Body of pancreas (tissue), 4 donors: ENCODE data around the gene URM1. TPM values are rescaled to one million over a fixed set of nuclear protein-coding genes. Genes with fewer than 3 reads are reported as not detected.

ENCODE experiments used
- ATAC-seq: fragments of 150-250 bp; one replicate; pipeline ENCODE4 v1.9.1; 2016
- DNase-seq, 4 donors: peaks; one replicate each; pipeline ENCODE4 v3.0.0-alpha.2; 2019
- H3K27ac ChIP-seq, 4 donors: fragments of 200-600 bp; sonication (generic); 1 replicate in 3 of 4; 2 replicates in 1 of 4; pipeline versions ENCODE4 v1.5.1 to v1.6.1; 2016 to 2019; ENCODE audit warnings: mild to moderate bottlenecking in 1 of 4, mixed read lengths in 1 of 4, moderate library complexity in 1 of 4
- H3K27me3 ChIP-seq, 2 donors: fragments of 200-600 bp; sonication (generic); one replicate each; pipeline ENCODE4 v1.6.0; 2016; ENCODE audit warnings: mild to moderate bottlenecking in 1 of 2
- H3K36me3 ChIP-seq, 2 donors: fragments of 200-600 bp; sonication (generic); replicated peaks in 1 of 2; 2 replicates each; pipeline ENCODE4 v1.5.1; 2016; ENCODE audit warnings: low read depth in 2 of 2; ENCODE audit not compliant: insufficient read depth in 1 of 2
- H3K4me1 ChIP-seq: fragments of 200-600 bp; sonication (generic); one replicate; pipeline ENCODE4 v1.6.0; 2016
- H3K4me3 ChIP-seq, 2 donors: fragments of 200-600 bp; sonication (generic); 1 replicate in 1 of 2; 2 replicates in 1 of 2; pipeline ENCODE4 v1.5.1; 2016 to 2019
- H3K9me3 ChIP-seq, 3 donors: fragments of 200-600 bp; sonication (generic); 1 replicate in 2 of 3; 2 replicates in 1 of 3; pipeline ENCODE4 v1.5.1; 2016
- POLR2A ChIP-seq, 3 donors: fragments of 450-650 bp; IDR thresholded peaks; one replicate each; pipeline ENCODE4 v1.6.1; 2016; ENCODE audit warnings: antibody characterized with exemption in 3 of 3, mild to moderate bottlenecking in 2 of 3
- WGBS, 2 donors: methylation state at CpG; one replicate each; pipeline ENCODE4 v1.1.5; 2017; 5-methylcytosine and 5-hydroxymethylcytosine counted together
- intact Hi-C: fragments of 100-400 bp; cut with DNase I; formaldehyde crosslinking; loops from one replicate; pipeline ENCODE4 v1.15.1; 2023
- total RNA-seq, 2 donors: library from RNA; depleted of rRNA; stranded (reverse); fragments of >200 nt; gene quantifications; one replicate each; pipeline ENCODE4 v1.1.0, GENCODE V29; 2016
- TF ChIP-seq, protein P1 (sequence below), 7 experiments: fragments of 450-650 bp in 4 of 7; fragments of 200-600 bp in 3 of 7; sonication (generic) in 3 of 7; IDR thresholded peaks; one replicate each; pipeline ENCODE4 v1.5.1; 2016 to 2019; ENCODE audit warnings: antibody characterized with exemption in 7 of 7

The URM1 gene
- total RNA-seq, 2 donors from 2014 or later: 15.6 to 23.4 TPM

DNA sequence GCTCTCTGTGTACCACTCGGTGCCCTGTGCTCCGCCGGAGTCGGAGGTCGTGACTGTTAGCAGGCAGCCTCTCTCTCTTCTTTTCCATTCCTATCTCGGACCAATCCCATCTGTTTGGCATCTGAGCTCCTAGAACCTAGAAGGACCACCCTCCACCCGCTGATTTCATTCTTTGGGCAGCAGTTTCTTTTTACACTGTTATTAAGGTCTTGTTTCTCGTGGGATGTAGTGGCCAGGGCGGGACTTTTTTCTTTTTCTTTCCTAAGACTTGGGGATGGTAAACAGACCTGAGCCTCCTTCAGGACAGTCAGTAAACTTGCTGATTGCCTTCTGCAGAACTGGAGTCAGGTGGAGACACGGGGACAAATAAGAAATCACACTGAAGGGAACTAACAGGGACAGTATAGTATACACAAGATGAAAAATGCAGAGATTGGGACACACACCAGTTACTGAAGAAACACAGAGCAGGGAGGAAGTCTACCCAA lies 500 bp downstream of the URM1 start:
- intact Hi-C loops: no loop called here
- H3K27ac ChIP-seq: peak overlapping the region; percentile 79 to 96 (median 93)
- peak overlapping the region; percentile 77 to 88 for H3K4me3 ChIP-seq
- TF ChIP-seq POLR2A (IDR thresholded peaks at IDR 0.05): no peak
- TF ChIP-seq, protein P1, sequence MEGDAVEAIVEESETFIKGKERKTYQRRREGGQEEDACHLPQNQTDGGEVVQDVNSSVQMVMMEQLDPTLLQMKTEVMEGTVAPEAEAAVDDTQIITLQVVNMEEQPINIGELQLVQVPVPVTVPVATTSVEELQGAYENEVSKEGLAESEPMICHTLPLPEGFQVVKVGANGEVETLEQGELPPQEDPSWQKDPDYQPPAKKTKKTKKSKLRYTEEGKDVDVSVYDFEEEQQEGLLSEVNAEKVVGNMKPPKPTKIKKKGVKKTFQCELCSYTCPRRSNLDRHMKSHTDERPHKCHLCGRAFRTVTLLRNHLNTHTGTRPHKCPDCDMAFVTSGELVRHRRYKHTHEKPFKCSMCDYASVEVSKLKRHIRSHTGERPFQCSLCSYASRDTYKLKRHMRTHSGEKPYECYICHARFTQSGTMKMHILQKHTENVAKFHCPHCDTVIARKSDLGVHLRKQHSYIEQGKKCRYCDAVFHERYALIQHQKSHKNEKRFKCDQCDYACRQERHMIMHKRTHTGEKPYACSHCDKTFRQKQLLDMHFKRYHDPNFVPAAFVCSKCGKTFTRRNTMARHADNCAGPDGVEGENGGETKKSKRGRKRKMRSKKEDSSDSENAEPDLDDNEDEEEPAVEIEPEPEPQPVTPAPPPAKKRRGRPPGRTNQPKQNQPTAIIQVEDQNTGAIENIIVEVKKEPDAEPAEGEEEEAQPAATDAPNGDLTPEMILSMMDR (IDR thresholded peaks at IDR 0.05): no peak
- H3K4me1 ChIP-seq: peaks cover 20% of the 10 kb centered on the region
- H3K9me3 ChIP-seq: no peaks in the 10 kb centered on the region
- ATAC-seq (no peak), DNase-seq (no peak)
- H3K36me3 ChIP-seq: no peaks in the 10 kb centered on the region
- H3K27me3 ChIP-seq: no peaks in the 10 kb centered on the region
- 0% methylated on average over 10 of the region's 10 CpGs for WGBS, 2 donors

DNA sequence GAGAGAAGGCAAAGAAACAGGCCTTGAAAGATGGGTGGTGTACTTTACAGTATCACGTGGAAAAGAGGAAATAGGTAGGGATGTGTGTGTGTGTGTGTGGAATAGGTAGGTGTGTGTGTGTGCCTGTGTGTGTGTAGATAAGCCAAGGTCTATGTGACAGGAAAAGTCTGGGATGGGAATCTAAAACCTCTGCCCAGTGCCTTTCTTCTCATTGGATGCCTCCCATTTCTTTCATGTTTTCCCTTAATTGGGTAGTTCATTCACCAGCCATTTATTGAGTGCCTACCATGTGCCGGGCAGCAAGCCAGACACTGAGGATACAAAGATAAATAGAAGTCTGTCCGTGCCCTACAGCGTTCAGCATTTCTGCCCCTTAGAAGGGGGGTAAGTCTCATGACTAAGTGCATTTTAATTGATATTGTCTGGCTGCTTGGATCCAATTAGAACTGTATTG lies 1.0 kb downstream of the URM1 start:
- TF ChIP-seq, protein P1 (IDR thresholded peaks at IDR 0.05): no peak
- no peak for TF ChIP-seq POLR2A (IDR thresholded peaks at IDR 0.05)
- H3K27me3 ChIP-seq: no peaks in the 10 kb centered on the region
- peaks cover 20% of the 10 kb centered on the region for H3K4me1 ChIP-seq
- 16 to 30% methylated on average over 4 of the region's 4 CpGs for WGBS, 2 donors
- no peaks in the 10 kb centered on the region for H3K9me3 ChIP-seq
- H3K36me3 ChIP-seq: no peaks in the 10 kb centered on the region
- ATAC-seq: no peak
- H3K4me3 ChIP-seq: peak overlapping the region in 1 of 2 donors; percentile 77
- no peak for DNase-seq
- no peak overlapping the region for H3K27ac ChIP-seq
- intact Hi-C loops: no loop called here

DNA sequence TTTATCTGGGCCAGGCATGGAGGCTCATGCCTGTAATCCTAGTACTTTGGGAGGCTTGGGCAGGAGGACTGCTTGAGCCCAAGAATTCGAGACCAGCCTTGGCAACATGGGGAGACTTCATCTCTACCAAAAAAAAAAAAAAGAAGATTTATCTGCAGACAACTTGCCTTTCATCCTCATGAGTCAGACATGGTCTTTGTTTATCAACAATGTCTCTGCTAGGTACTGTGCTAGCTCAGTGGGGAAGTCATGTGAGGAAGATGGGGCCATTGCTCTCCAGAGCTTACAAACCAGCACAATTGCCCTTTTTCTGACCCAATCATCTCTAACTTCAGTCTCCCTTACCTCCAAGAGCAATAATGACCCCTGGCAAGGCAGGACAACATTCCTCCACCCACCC lies 1.6 kb downstream of the URM1 start:
- H3K4me1 ChIP-seq: peaks cover 20% of the 10 kb centered on the region
- H3K36me3 ChIP-seq: no peaks in the 10 kb centered on the region
- intact Hi-C loops: no loop called here
- no peak for DNase-seq
- ATAC-seq: no peak
- WGBS, 2 donors: 60 to 78% methylated on average over 1 of the region's 1 CpG
- no peaks in the 10 kb centered on the region for H3K9me3 ChIP-seq
- H3K27ac ChIP-seq: no peak overlapping the region
- no peak overlapping the region for H3K4me3 ChIP-seq
- TF ChIP-seq, protein P1 (IDR thresholded peaks at IDR 0.05): no peak
- TF ChIP-seq POLR2A (IDR thresholded peaks at IDR 0.05): no peak
- no peaks in the 10 kb centered on the region for H3K27me3 ChIP-seq

DNA sequence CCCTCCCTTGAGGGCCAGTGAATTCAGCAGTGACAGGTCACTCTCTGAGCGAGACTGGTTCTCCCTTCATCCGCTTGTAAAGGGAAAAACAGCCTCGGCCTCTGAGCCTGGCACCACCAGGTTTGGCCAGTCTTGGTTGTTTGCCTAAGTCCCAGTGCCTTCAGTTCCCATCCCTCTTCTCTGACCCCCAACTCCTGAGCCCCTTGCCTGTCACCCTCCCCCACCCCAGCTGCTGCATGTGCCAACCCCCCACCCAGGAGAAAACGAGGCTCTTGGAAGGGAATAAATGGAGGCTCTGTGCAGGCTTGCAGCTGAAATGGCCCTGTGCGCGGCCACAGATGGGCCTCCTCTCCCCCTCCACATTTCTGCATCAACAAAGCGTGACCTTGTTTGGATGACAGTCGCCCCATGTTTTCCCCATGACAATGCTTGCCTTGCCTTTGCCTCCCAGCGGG lies 3.1 kb downstream of the URM1 start:
- intact Hi-C loops: no loop called here

More for the DNA sequence above, 3.1 kb downstream of the URM1 start:
- TF ChIP-seq, protein P1 (IDR thresholded peaks at IDR 0.05): no peak
- TF ChIP-seq POLR2A (IDR thresholded peaks at IDR 0.05): no peak
- Histone ChIP-seq H3K27me3 (no peaks in the 10 kb centered on the region), H3K9me3 (no peaks in the 10 kb centered on the region), H3K27ac (no peak overlapping the region), H3K4me1 (peaks cover 20% of the 10 kb centered on the region), H3K36me3 (peaks cover 0 to 4% of the 10 kb centered on the region in 2 donors), H3K4me3 (no peak overlapping the region)
- 85 to 88% methylated on average over 6 to 8 of the region's 9 CpGs for WGBS, 2 donors
- DNase-seq (no peak), ATAC-seq (no peak)
